ENCODE results near the gene ANKRD16. TPM values are rescaled to one million over a fixed set of nuclear protein-coding genes. Genes with fewer than 3 reads are reported as not detected.
A peak's percentile ranks its signal among the peaks of the same experiment; 100 is the strongest.

Gene ANKRD16
- total and polyA plus RNA-seq, 2 of the 8 experiments (the other 6 are each of a cell fraction or from before 2014, with no cell fraction given) = 8.2 to 12.7 TPM

DNA sequence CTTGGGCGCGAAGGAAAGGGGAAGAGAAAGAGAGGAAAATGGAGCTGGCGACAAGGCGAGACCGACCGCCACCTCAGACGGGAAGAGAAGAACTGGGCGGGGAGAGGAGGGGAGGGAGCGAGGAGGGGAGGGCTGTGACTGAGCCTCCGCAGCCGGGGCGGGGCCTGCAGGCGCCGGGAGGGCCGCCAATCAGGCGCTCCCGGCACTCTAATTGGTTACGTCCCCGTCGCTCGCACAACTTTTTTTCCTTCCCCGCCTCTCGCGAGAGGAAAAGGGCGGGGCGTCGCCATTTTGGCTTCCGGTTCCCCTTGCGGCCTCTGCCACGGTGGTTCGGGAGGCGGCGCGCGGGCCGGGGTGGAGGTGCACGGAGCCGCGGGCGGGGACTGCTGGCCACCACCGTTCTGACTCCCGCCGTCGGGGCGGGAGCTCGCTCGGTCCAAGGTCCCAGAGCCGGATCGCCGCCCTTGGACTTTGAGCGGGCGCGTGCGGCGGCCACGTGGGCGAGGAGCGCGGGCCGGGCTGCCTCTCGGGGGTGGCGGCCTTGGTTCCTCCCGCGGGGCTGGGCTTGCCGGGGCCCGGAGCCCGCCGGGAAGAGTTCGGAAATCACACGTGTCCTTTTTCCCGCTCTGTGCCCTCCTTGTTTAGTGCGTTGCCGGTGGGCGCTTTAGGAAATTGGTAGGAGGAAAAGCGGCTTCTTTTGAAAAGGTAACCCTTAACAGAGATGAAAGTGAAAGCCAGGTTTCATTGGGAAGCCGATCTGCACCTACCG, 76.2 kb downstream of the ANKRD16 start, which contains the start of gene GDI2 (continued):
- TF ChIP-seq, protein P1, sequence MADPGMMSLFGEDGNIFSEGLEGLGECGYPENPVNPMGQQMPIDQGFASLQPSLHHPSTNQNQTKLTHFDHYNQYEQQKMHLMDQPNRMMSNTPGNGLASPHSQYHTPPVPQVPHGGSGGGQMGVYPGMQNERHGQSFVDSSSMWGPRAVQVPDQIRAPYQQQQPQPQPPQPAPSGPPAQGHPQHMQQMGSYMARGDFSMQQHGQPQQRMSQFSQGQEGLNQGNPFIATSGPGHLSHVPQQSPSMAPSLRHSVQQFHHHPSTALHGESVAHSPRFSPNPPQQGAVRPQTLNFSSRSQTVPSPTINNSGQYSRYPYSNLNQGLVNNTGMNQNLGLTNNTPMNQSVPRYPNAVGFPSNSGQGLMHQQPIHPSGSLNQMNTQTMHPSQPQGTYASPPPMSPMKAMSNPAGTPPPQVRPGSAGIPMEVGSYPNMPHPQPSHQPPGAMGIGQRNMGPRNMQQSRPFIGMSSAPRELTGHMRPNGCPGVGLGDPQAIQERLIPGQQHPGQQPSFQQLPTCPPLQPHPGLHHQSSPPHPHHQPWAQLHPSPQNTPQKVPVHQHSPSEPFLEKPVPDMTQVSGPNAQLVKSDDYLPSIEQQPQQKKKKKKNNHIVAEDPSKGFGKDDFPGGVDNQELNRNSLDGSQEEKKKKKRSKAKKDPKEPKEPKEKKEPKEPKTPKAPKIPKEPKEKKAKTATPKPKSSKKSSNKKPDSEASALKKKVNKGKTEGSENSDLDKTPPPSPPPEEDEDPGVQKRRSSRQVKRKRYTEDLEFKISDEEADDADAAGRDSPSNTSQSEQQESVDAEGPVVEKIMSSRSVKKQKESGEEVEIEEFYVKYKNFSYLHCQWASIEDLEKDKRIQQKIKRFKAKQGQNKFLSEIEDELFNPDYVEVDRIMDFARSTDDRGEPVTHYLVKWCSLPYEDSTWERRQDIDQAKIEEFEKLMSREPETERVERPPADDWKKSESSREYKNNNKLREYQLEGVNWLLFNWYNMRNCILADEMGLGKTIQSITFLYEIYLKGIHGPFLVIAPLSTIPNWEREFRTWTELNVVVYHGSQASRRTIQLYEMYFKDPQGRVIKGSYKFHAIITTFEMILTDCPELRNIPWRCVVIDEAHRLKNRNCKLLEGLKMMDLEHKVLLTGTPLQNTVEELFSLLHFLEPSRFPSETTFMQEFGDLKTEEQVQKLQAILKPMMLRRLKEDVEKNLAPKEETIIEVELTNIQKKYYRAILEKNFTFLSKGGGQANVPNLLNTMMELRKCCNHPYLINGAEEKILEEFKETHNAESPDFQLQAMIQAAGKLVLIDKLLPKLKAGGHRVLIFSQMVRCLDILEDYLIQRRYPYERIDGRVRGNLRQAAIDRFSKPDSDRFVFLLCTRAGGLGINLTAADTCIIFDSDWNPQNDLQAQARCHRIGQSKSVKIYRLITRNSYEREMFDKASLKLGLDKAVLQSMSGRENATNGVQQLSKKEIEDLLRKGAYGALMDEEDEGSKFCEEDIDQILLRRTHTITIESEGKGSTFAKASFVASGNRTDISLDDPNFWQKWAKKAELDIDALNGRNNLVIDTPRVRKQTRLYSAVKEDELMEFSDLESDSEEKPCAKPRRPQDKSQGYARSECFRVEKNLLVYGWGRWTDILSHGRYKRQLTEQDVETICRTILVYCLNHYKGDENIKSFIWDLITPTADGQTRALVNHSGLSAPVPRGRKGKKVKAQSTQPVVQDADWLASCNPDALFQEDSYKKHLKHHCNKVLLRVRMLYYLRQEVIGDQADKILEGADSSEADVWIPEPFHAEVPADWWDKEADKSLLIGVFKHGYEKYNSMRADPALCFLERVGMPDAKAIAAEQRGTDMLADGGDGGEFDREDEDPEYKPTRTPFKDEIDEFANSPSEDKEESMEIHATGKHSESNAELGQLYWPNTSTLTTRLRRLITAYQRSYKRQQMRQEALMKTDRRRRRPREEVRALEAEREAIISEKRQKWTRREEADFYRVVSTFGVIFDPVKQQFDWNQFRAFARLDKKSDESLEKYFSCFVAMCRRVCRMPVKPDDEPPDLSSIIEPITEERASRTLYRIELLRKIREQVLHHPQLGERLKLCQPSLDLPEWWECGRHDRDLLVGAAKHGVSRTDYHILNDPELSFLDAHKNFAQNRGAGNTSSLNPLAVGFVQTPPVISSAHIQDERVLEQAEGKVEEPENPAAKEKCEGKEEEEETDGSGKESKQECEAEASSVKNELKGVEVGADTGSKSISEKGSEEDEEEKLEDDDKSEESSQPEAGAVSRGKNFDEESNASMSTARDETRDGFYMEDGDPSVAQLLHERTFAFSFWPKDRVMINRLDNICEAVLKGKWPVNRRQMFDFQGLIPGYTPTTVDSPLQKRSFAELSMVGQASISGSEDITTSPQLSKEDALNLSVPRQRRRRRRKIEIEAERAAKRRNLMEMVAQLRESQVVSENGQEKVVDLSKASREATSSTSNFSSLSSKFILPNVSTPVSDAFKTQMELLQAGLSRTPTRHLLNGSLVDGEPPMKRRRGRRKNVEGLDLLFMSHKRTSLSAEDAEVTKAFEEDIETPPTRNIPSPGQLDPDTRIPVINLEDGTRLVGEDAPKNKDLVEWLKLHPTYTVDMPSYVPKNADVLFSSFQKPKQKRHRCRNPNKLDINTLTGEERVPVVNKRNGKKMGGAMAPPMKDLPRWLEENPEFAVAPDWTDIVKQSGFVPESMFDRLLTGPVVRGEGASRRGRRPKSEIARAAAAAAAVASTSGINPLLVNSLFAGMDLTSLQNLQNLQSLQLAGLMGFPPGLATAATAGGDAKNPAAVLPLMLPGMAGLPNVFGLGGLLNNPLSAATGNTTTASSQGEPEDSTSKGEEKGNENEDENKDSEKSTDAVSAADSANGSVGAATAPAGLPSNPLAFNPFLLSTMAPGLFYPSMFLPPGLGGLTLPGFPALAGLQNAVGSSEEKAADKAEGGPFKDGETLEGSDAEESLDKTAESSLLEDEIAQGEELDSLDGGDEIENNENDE (IDR thresholded peaks at IDR 0.05; ENCODE audit: insufficient replicate concordance, low read length) = peak; percentile 47
- TF ChIP-seq HDAC2 (IDR thresholded peaks at IDR 0.05; ENCODE audit: borderline replicate concordance in 1 of 2, low read depth in 2 of 2, low read length in 2 of 2) = 0 out of 4 replicates have a peak, but pooled peaks have one; percentile 21 to 62
- TF ChIP-seq, protein P2, sequence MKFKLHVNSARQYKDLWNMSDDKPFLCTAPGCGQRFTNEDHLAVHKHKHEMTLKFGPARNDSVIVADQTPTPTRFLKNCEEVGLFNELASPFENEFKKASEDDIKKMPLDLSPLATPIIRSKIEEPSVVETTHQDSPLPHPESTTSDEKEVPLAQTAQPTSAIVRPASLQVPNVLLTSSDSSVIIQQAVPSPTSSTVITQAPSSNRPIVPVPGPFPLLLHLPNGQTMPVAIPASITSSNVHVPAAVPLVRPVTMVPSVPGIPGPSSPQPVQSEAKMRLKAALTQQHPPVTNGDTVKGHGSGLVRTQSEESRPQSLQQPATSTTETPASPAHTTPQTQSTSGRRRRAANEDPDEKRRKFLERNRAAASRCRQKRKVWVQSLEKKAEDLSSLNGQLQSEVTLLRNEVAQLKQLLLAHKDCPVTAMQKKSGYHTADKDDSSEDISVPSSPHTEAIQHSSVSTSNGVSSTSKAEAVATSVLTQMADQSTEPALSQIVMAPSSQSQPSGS (IDR thresholded peaks at IDR 0.05; ENCODE audit: low read length) = no peak; the same call in 1 of the 2 replicates
- TF ChIP-seq, protein P3, sequence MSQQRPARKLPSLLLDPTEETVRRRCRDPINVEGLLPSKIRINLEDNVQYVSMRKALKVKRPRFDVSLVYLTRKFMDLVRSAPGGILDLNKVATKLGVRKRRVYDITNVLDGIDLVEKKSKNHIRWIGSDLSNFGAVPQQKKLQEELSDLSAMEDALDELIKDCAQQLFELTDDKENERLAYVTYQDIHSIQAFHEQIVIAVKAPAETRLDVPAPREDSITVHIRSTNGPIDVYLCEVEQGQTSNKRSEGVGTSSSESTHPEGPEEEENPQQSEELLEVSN (IDR thresholded peaks at IDR 0.05) = peak; percentile 97
- peak; percentile 96 to 98 for TF ChIP-seq POLR2A (IDR thresholded peaks at IDR 0.05; ENCODE audit: control extremely low read depth in 1 of 2, low read depth in 2 of 2, low read length in 2 of 2)
- TF ChIP-seq CTBP2 (IDR thresholded peaks at IDR 0.05; ENCODE audit: borderline replicate concordance, insufficient read depth, insufficient read length, low read length) = no peak
- peak; percentile 91 for TF ChIP-seq SP1 (IDR thresholded peaks at IDR 0.05; ENCODE audit: low read depth, low read length)
